Measurements from ENCODE around the gene HDAC11. TPM values are rescaled to one million over a fixed set of nuclear protein-coding genes. Genes with fewer than 3 reads are reported as not detected.
A peak's percentile ranks its signal among the peaks of the same experiment; 100 is the strongest.
"Not testable (repeated sequence)": the region's sequence is repeated elsewhere in the genome, so short reads cannot be mapped to it uniquely, and the experiment has no call there.

Gene HDAC11
- total RNA-seq, 2 experiments from 2014 or later = 0.87 to 0.99 TPM

DNA sequence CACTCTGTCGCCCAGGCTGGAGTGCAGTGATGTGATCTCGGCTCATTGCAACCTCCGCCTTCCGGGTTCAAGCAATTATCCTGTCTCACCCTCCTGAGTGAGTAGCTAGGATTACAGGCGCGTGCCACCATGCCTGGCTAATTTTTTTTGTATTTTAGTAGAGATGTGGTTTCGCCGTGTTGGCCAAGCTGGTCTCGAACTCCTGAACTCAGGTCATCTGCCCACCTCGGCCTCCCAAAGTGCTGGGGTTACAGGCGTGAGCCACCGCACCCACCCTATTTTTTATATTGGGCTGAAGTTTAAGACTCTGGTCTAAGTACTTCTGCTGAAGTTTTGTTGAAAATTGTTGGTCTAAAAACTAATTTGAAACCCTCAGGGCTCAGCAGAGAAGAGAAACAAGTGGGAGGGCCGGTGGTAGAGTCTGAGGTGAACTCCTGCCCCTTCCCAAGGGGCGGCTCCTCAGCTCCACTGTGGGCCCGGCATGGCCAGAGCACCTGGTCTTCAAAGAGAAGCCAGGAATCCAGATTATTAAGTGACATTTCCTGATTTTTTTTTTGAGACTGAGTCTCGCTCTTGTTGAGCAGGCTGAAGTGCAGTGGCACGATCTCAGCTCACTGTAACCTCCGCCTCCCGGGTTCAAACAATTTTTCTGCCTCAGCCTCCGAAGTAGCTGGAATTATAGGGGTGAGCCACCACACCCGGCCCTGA, 4.0 kb downstream of the HDAC11 start:
- Mint-ChIP-seq H3K36me3 (ENCODE audit: low read depth) (no peaks in the 10 kb centered on the region), H3K4me1 (ENCODE audit: low read depth) (peaks cover 24% of the 10 kb centered on the region), H3K27ac (peak overlapping the region; percentile 8), H3K27me3 (ENCODE audit: low read depth) (peaks cover 3% of the 10 kb centered on the region), H3K4me3 (no peak overlapping the region), H3K9me3 (ENCODE audit: insufficient read depth) (no peaks in the 10 kb centered on the region)
- no peak for ATAC-seq
- no peak for DNase-seq
- CTCF ChIA-PET = interaction anchor here (1.1 to 2.6 kb wide), 3 partner anchors 12 to 167 kb away, joined by 3 to 15 read pairs (median 3); no protein-coding TSS in a partner anchor
- POLR2A ChIA-PET = interaction anchor here (0.6 kb wide), 1 partner anchor 40 kb away, joined by 5 read pairs; no protein-coding TSS in a partner anchor

DNA sequence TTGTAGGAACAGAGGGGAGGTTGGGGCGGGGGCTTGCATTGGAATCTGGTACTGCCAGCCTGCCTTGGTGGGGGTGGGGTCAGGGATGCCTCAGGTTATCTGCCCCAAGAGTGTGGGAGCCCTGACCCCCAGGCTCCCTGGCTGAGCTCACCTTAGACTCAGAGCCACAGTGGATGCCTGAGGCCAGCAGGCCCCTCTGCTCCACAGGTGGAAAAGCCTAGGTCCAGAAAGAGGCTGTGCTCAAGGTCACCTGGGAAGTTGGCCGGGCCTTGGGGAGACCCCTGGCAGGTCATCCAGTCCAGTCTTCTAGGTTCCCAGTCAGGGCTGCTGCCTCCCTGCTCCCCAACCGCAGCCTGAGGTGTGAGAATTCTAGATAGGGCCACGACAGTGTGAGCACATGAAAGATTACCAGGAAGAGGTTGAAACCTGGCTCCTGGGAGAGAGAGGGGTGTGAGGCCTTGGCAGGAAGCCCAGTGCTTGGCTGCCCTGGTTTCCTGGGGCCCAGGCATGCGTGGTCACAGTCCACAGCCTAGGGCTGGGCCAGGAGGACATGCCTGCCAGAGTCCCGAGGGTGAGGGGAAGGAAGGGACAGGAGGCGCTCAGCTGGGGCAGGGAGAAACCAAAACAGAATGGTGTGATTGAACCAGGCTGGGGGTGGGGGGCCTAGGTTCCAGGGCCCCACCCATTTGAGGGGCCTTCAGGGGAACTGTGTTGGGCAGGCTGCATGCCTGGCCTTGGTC, 4.9 kb downstream of the HDAC11 start:
- Mint-ChIP-seq H3K27ac (peak overlapping the region; percentile 71), H3K4me1 (ENCODE audit: low read depth) (peaks cover 19% of the 10 kb centered on the region), H3K36me3 (ENCODE audit: low read depth) (no peaks in the 10 kb centered on the region), H3K9me3 (ENCODE audit: insufficient read depth) (no peaks in the 10 kb centered on the region), H3K27me3 (ENCODE audit: low read depth) (peaks cover 3% of the 10 kb centered on the region), H3K4me3 (no peak overlapping the region)
- DNase-seq = no peak
- ChIA-PET CTCF (interaction anchor here (1.4 to 2.6 kb wide), 4 partner anchors 11 to 396 kb away, joined by 5 to 15 read pairs (median 6); partner anchors contain the start of gene WNT7A), POLR2A (no interaction called here)
- no peak for ATAC-seq

DNA sequence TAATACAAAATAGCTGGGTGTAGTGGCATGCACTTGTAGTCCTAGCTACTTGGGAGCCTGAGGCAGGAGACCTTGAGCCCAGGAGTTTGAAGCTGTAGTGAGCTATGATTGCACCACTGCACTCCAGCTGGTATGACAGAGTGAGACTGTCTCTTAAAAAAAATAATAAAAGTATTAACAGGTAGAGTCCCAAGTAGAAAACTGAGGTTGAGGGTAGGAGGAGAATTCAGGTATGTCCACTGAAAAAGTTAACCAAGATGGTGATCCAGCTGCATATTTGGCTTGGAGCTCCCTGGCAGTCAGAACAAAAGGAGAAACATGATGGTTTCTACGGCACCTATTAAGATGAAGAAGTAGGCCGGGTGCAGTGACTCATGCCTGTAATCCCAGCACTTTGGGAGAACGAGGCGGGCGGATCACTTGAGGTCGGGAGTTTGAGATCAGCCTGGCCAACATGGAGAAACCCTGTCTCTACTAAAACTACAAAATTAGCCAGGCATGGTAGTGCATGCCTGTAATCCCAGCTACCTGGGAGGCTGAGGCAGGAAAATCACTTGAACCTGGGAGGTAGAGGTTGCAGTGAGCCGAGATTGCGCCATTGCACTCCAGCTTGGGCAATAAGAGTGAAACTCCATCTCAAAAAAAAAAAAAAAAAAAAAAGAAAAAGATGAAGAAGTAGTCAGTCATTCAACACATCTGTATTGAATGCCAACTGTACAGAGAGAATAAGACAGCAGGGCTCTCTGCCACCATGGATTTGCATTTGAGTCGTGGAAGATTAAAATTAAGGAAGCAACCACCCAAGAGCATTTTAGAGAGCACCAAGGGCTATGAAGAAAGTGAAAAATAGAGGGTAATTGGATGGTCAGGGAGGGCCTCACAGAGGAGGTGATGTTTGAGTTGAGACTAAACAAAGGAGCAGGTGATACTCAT, 5.8 kb downstream of the HDAC11 start:
- CTCF ChIA-PET = interaction anchor here (0.9 to 2.6 kb wide), 6 partner anchors 10 to 395 kb away, joined by 3 to 15 read pairs (median 6); partner anchors contain the start of gene WNT7A

DNA sequence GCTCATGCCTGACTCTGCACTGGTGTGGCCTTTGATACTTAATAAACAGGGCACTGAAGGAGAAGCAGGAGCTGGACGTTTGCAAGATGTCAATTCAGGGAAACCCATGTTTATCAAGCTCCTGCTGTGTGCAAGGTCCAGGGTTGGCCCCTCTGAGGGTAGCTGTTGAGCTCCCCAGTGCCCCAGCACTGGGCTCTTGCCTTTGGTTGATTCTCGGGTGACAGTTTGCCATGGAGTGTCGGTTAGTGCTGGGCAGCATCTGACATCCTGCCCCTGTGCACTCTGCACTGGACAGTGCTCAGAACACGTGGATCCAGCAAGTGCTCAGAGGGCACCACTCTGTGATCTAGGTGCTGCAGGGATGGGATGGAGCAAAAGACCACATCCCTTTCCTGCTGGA, 7.3 kb downstream of the HDAC11 start:
- Mint-ChIP-seq H3K4me1 (ENCODE audit: low read depth) (peaks cover 17% of the 10 kb centered on the region), H3K4me3 (no peak overlapping the region), H3K27ac (no peak overlapping the region), H3K9me3 (ENCODE audit: insufficient read depth) (no peaks in the 10 kb centered on the region), H3K36me3 (ENCODE audit: low read depth) (no peaks in the 10 kb centered on the region), H3K27me3 (ENCODE audit: low read depth) (no peaks in the 10 kb centered on the region)
- ATAC-seq = no peak
- ChIA-PET CTCF (interaction anchor here (1.2 to 2.6 kb wide), 4 partner anchors 160 to 393 kb away, joined by 3 to 7 read pairs (median 4); partner anchors contain the start of gene WNT7A), POLR2A (no interaction called here)
- no peak for DNase-seq

More for the DNA sequence above, 5.8 kb downstream of the HDAC11 start:
- ATAC-seq; H3K4me3 Mint-ChIP-seq; POLR2A ChIA-PET; H3K36me3 Mint-ChIP-seq (ENCODE audit: low read depth); DNase-seq; H3K27me3 Mint-ChIP-seq (ENCODE audit: low read depth); H3K9me3 Mint-ChIP-seq (ENCODE audit: insufficient read depth); H3K27ac Mint-ChIP-seq: not testable (repeated sequence)
- peaks cover 17% of the 10 kb centered on the region for H3K4me1 Mint-ChIP-seq (ENCODE audit: low read depth)

DNA sequence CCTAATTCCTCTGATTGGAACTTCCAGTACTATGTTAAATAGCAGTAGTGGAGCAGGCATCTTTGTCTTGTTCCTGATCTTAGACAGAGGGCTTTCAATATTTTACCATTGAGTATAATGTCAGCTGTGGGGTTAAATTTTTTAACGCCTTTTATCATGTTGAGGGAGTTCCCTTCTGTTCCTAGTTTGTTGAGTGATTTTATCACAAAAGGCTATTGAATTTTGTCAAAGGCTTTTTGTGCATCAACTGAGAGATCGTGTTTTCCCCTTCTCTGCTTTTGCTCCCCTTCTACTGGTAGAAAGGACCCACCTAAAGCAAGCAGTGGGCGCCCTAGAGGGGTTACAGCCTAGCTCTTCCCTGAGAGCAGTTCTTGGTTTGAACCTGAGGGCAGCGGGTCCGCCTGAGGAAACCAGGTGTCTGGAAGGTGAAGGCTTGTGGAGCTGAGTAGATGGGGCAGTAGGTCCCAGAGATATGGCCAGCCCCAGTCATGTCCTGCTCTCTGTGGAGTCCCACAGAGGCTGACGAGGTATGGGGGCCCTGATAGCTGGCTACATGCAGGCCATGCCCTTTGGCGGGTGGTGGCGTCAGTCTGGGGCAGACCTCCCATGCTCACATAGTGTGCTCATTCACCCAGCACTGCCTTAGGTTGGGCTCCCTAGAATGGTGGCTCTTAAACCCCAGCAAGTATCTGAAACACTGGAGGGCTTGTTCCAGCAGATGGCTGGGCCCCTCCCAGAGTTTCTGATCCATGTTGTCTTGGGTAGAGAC, 11.3 kb downstream of the HDAC11 start:
- no peaks in the 10 kb centered on the region for H3K36me3 Mint-ChIP-seq (ENCODE audit: low read depth)
- ChIA-PET POLR2A (no interaction called here), CTCF (interaction anchor here (0.6 to 1.8 kb wide), 6 partner anchors 155 to 1141 kb away, joined by 3 to 7 read pairs (median 4); no protein-coding TSS in a partner anchor)
- DNase-seq (no peak), ATAC-seq (no peak)
- no peak overlapping the region for H3K4me3 Mint-ChIP-seq
- H3K27me3 Mint-ChIP-seq (ENCODE audit: low read depth) = no peaks in the 10 kb centered on the region
- H3K27ac Mint-ChIP-seq = no peak overlapping the region
- no peaks in the 10 kb centered on the region for H3K9me3 Mint-ChIP-seq (ENCODE audit: insufficient read depth)
- H3K4me1 Mint-ChIP-seq (ENCODE audit: low read depth) = no peaks in the 10 kb centered on the region

DNA sequence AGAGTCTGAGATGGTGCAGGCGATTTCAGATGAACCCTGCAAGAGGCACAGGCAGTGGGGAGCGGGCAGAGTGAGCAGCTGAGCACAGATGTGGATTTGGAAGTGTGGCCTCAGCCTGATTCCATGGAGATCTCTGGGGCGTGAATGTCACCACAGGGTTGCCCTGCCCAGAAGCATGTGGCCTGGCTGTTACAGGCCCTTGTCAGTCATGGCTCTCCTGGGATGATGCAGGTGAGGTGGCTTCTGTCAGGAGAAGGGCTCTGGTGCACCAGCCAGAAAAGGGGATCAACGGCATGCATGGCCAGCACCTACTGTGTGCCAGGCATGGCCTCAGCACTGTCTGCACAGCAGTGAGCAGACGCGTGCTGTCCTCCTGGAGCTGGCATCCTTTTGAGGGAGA, 11.9 kb downstream of the HDAC11 start:
- ChIA-PET CTCF (interaction anchor here (0.9 to 1.8 kb wide), 3 partner anchors 156 to 160 kb away, joined by 3 to 7 read pairs (median 4); no protein-coding TSS in a partner anchor), POLR2A (no interaction called here)
- Mint-ChIP-seq H3K4me3 (no peak overlapping the region), H3K27ac (no peak overlapping the region), H3K4me1 (ENCODE audit: low read depth) (peaks cover 3% of the 10 kb centered on the region), H3K9me3 (ENCODE audit: insufficient read depth) (no peaks in the 10 kb centered on the region), H3K36me3 (ENCODE audit: low read depth) (no peaks in the 10 kb centered on the region), H3K27me3 (ENCODE audit: low read depth) (no peaks in the 10 kb centered on the region)
- ATAC-seq (no peak), DNase-seq (no peak)

DNA sequence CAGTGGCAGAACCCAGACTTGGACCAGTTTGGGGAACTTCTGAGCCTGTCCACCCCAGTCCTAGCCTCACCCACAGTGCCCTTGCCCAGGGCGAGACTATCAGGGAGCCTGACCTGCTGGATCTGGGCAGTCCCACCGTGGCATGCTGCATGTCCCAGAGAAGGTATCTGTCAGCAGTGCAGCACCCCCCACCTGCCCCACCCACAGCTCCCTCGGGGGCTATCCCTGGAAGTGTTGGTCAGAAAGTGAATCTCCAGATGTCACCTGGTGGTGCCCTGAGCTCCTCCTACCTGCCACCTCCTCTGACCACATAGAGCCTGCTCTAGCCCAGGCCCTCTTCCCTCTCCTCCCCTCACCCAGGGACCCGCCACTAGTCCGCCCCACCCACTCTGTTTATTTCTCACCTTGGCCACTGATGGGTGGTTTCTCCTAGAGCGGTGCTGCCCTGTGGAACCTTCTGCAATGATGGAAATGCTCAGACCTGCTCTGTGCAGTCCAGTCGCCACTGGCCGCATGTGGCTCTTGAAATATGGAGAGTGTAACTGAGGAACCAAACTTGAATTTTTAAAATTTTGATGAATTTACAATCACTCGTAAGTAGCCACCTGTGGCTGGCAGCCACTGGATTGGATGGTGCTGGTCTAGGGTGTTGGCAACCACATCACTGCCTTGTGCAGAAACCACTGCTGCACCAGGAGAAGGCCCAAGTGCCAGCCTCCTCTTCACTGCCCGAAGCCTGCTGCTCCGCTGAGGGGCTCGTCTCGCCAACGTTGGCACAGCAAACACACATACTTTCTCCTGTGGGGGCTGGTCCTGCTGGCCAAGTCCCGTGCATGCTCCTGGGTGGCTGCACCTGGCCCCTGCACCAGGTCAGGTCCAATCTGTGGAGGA, 13.1 kb downstream of the HDAC11 start:
- Mint-ChIP-seq H3K27ac (no peak overlapping the region), H3K4me1 (ENCODE audit: low read depth) (peaks cover 9% of the 10 kb centered on the region), H3K36me3 (ENCODE audit: low read depth) (no peaks in the 10 kb centered on the region), H3K27me3 (ENCODE audit: low read depth) (no peaks in the 10 kb centered on the region), H3K4me3 (no peak overlapping the region), H3K9me3 (ENCODE audit: insufficient read depth) (no peaks in the 10 kb centered on the region)
- ChIA-PET POLR2A (no interaction called here), CTCF (interaction anchor here (1.8 kb wide), 1 partner anchor 155 kb away, joined by 7 read pairs; no protein-coding TSS in a partner anchor)
- ATAC-seq (no peak), DNase-seq (no peak)

DNA sequence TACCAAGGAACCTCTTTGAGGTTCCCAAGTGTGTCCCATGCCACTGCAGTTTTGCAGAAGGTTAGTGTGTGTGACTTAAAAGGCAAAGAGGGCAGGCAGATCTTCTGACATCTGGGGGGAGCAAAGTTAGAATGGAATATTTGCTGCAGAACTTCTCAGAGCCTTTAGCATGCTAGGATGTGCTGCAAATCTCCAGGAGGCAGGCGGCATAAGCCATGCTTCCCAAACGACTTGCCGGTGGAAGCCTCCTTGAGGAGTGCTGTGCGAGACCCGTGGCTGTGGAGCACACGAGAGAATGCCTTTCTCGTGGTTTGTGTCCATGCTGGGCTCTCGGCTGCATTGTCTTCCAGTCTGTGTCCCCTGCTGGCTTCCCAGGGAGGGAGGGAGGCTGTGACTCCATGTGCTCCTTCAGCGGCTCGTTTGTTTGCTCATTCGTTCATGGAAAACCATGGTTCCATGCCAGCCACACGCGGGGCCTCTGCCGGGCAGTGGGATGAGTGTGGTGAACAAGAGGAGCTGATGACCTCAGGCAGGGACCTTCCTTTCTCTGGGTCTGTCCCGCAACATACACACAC, 13.8 kb downstream of the HDAC11 start:
- H3K9me3 Mint-ChIP-seq (ENCODE audit: insufficient read depth) = no peaks in the 10 kb centered on the region
- DNase-seq (no peak), ATAC-seq (no peak)
- H3K36me3 Mint-ChIP-seq (ENCODE audit: low read depth) = no peaks in the 10 kb centered on the region
- H3K4me1 Mint-ChIP-seq (ENCODE audit: low read depth) = peaks cover 9% of the 10 kb centered on the region
- no peak overlapping the region for H3K27ac Mint-ChIP-seq
- POLR2A ChIA-PET = no interaction called here
- CTCF ChIA-PET = interaction anchor here (1.2 to 10.7 kb wide), 2 partner anchors 143 to 157 kb away, joined by 4 to 374 read pairs; no protein-coding TSS in a partner anchor
- H3K27me3 Mint-ChIP-seq (ENCODE audit: low read depth) = no peaks in the 10 kb centered on the region
- H3K4me3 Mint-ChIP-seq = no peak overlapping the region

DNA sequence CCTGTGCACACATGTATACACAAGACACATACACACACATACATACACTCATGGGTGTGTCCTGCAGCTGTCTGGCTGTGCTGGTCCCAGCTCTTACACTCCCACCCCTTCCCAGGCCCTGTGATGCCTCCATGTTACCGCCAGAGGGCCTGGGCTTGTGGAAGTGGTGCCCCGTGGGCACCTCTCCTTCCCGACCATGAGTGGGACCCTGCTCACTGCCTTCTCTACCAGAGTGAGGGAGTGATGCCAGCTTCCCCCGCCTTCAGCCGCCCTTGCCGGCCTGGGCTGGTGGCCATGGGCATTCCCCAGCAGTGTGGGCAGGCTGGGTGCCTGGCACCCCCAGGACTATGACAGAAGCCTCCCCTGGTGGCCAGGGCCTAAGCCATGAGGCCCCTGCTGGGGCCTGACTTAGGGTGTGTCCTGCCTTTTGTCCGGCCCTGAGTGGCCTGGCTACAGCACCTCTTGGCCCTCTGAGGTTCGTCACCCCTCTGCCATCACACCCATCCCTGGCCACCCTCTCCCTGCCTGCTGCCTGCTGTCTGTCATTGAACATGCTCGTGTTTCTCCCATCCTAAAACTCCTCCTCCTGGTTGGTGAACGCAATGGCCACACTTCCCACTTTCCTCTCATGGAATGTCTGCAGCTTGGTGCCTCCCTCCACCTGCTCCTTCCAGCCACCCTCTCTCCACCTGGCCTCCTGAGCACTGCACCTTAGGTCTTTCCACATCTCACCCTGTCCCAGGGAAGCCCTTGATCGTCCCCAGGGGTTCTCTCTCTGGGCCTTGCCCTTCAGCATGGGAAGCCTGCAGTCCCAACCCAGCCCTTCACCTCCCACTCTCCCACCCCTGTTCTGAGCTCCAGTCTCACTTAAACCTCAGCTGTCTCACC, 14.6 kb downstream of the HDAC11 start:
- no peaks in the 10 kb centered on the region for H3K9me3 Mint-ChIP-seq (ENCODE audit: insufficient read depth)
- ChIA-PET CTCF (interaction anchor here (1.2 to 10.7 kb wide), 8 partner anchors 10 to 390 kb away, joined by 3 to 374 read pairs (median 6); partner anchors contain the start of gene HDAC11), POLR2A (no interaction called here)
- H3K36me3 Mint-ChIP-seq (ENCODE audit: low read depth) = no peaks in the 10 kb centered on the region
- DNase-seq (no peak), ATAC-seq (peak; percentile 21)
- no peak overlapping the region for H3K4me3 Mint-ChIP-seq
- H3K27me3 Mint-ChIP-seq (ENCODE audit: low read depth) = no peaks in the 10 kb centered on the region
- no peak overlapping the region for H3K27ac Mint-ChIP-seq
- H3K4me1 Mint-ChIP-seq (ENCODE audit: low read depth) = peaks cover 9% of the 10 kb centered on the region

All from activated CD8-positive, alpha-beta T cell treated with anti-CD3 and anti-CD28 coated beads, Interleukin-2, amount 10 ng/mL, durations not matched to agents 7 days and 5 days (primary cell).